MCF 10A (cell line): ENCODE measurements around the gene OR52E2. TPM values are rescaled to one million over a fixed set of nuclear protein-coding genes. Genes with fewer than 3 reads are reported as not detected.

Source experiments
- BruUV-seq: library from RNA; stranded (reverse); fragments of 400-500 nt; replicated peaks from 2 replicates; lab custom pipeline; 2021; lab: Mats Ljungman, UMichigan
- CTCF ChIA-PET: fragments of 300-600 bp; sonication (Branson Sonifier 250); formaldehyde crosslinking; extraction: SDS; loops from one replicate; lab custom pipeline; 2021; ENCODE audit warnings: antibody characterized with exemption, inconsistent platforms; lab: Yijun Ruan, JAX
- POLR2A ChIA-PET: fragments of 300-600, 350-650 bp; sonication (Branson Sonifier 250); formaldehyde crosslinking; extraction: SDS; loops from one replicate; lab custom pipeline; 2020; ENCODE audit warnings: antibody characterized with exemption, inconsistent platforms; lab: Yijun Ruan, JAX
- DNase-seq: peaks from one replicate; pipeline ENCODE4 v3.0.0-alpha.2; 2018; ENCODE audit not compliant: unreplicated experiment
- H3K27ac Mint-ChIP-seq: one replicate; pipeline ENCODE4 v1.8.0; 2022; ENCODE audit warnings: mild to moderate bottlenecking, low read depth, mixed read lengths; ENCODE audit not compliant: unreplicated experiment
- H3K27me3 Mint-ChIP-seq: one replicate; pipeline ENCODE4 v1.8.0; 2022; ENCODE audit warnings: mixed read lengths; ENCODE audit not compliant: insufficient read depth, unreplicated experiment
- H3K36me3 Mint-ChIP-seq: one replicate; pipeline ENCODE4 v1.8.0; 2022; ENCODE audit warnings: mild to moderate bottlenecking, moderate library complexity, mixed read lengths; ENCODE audit not compliant: insufficient read depth, unreplicated experiment
- H3K4me1 Mint-ChIP-seq: one replicate; pipeline ENCODE4 v1.8.0; 2022; ENCODE audit warnings: mixed read lengths; ENCODE audit not compliant: insufficient read depth, unreplicated experiment
- H3K4me3 Mint-ChIP-seq: one replicate; pipeline ENCODE4 v1.8.0; 2022; ENCODE audit warnings: mild to moderate bottlenecking, moderate library complexity, mixed read lengths; ENCODE audit not compliant: unreplicated experiment
- H3K9me3 Mint-ChIP-seq: one replicate; pipeline ENCODE4 v1.8.0; 2022; ENCODE audit warnings: mixed read lengths; ENCODE audit not compliant: unreplicated experiment
- CTCF ChIP-seq: fragments of 200-600 bp; IDR thresholded peaks from one replicate; pipeline ENCODE4 v1.8.0; 2022; ENCODE audit warnings: antibody characterized with exemption, mild to moderate bottlenecking; ENCODE audit not compliant: unreplicated experiment
- intact Hi-C: fragments of 100-400 bp; cut with micrococcal nuclease; formaldehyde crosslinking; loops from 2 replicates; pipeline ENCODE4 v1.14.1; 2022
- total RNA-seq: library from RNA; stranded (reverse); gene quantifications from 2 replicates; pipeline ENCODE4 v1.2.3, GENCODE V29; 2022

OR52E2 gene
- total RNA-seq, 1 experiment from 2014 or later, result not detected

GRCh38 chr11:5083602-5084001, 24.2 kb upstream of the OR52E2 start:
- Mint-ChIP-seq H3K27ac (no peak overlapping the region), H3K4me1 (no peaks in the 10 kb centered on the region), H3K4me3 (no peak overlapping the region), H3K27me3 (peaks cover 71% of the 10 kb centered on the region), H3K9me3 (no peaks in the 10 kb centered on the region), H3K36me3 (no peaks in the 10 kb centered on the region)
- POLR2A ChIA-PET, result no interaction called here
- BruUV-seq, result no TSS peak
- DNase-seq, result no peak
- no peak for TF ChIP-seq CTCF
- CTCF ChIA-PET, result no interaction called here
- intact Hi-C loops, result no loop called here

DNA sequence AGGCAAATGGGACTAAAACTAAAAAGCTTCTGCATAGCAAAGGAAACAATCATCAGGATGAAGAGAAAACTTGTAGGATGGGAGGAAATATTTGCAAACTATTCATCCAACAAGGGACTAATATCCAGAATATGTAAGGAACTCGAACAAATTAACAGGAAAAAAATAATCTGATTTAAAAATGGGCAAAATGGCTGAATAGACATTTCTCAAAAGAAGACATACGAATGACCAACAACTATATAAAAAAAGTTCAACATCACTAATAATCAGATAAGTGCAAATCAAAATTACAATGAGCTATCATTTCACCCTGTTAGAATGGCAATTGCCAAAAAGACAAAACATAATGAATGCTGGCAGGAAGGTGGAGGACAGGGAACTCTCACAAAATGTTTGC, 22.0 kb upstream of the OR52E2 start:
- Mint-ChIP-seq H3K4me1 (no peaks in the 10 kb centered on the region), H3K27ac (no peak overlapping the region), H3K4me3 (no peak overlapping the region), H3K36me3 (no peaks in the 10 kb centered on the region), H3K27me3 (peaks cover 68% of the 10 kb centered on the region), H3K9me3 (no peaks in the 10 kb centered on the region)
- no peak for DNase-seq
- intact Hi-C loops, result no loop called here
- no peak for TF ChIP-seq CTCF
- BruUV-seq, result no TSS peak
- POLR2A ChIA-PET, result no interaction called here
- CTCF ChIA-PET, result no interaction called here

- BruUV-seq, result no TSS peak
- ChIA-PET CTCF (no interaction called here), POLR2A (no interaction called here)
- no peak for TF ChIP-seq CTCF
- Mint-ChIP-seq H3K4me1 (no peaks in the 10 kb centered on the region), H3K27ac (no peak overlapping the region), H3K9me3 (no peaks in the 10 kb centered on the region), H3K36me3 (no peaks in the 10 kb centered on the region), H3K27me3 (peaks cover 40% of the 10 kb centered on the region), H3K4me3 (no peak overlapping the region)
- intact Hi-C loops, result no loop called here
- no peak for DNase-seq
Measured at GRCh38 chr11:5071799-5072198, 12.4 kb upstream of the OR52E2 start.

DNA sequence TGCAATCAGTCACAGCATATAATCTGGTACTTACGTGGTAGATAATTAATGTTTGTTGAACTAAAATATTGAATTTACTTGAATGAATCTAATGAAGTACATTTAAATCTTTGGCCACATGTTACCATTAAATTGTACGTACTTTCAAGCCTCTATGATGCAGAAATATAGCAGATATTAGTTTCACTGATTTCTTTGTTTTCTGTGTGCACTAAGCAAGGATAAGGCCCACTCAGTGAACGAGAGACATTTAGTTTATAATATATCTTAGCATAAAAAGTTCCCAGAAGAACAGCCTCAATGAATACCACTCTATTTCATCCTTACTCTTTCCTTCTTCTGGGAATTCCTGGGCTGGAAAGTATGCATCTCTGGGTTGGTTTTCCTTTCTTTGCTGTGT, 9.8 kb upstream of the OR52E2 start, which contains the start of gene OR52E1:
Gene OR52E1, plus strand, starts transcription at position 301 of the 400 bp plus-strand sequence.
- no peaks in the 10 kb centered on the region for H3K4me1 Mint-ChIP-seq
- POLR2A ChIA-PET, result no interaction called here
- no peaks in the 10 kb centered on the region for H3K36me3 Mint-ChIP-seq
- DNase-seq, result no peak
- no peaks in the 10 kb centered on the region for H3K9me3 Mint-ChIP-seq
- no peak within 1 kb of the TSS for H3K4me3 Mint-ChIP-seq
- no peak for TF ChIP-seq CTCF
- intact Hi-C loops, result no loop called here
- CTCF ChIA-PET, result no interaction called here
- no peak within 1 kb of the TSS for H3K27ac Mint-ChIP-seq
- peaks cover 27% of the 10 kb centered on the region for H3K27me3 Mint-ChIP-seq
- BruUV-seq, result no TSS peak
